H1 (cell line): ENCODE measurements around the gene NET1.
"Not testable (repeated sequence)": the region's sequence is repeated elsewhere in the genome, so short reads cannot be mapped to it uniquely, and the experiment has no call there.

Experiments
- CTCF ChIP-seq, 3 experiments: IDR thresholded peaks; 1 replicate in 2 of 3; 2 replicates in 1 of 3; pipeline versions ENCODE4 v1.5.1 to v1.6.1; 2011; ENCODE audit warnings: low read length in 3 of 3, mild to moderate bottlenecking in 3 of 3, inconsistent platforms in 2 of 3, low read depth in 1 of 3, moderate library complexity in 1 of 3; ENCODE audit not compliant: insufficient read depth in 1 of 3; ENCODE audit errors: control extremely low read depth in 1 of 3
- EZH2 ChIP-seq: fragments of 200-600 bp; sonication (generic); IDR thresholded peaks from 2 replicates; pipeline ENCODE4 v1.7.1; 2012; ENCODE audit warnings: low read depth, mild to moderate bottlenecking, moderate library complexity, low read length, inconsistent platforms; ENCODE audit not compliant: severe bottlenecking
- GABPA ChIP-seq: IDR thresholded peaks from 2 replicates; pipeline ENCODE4 v1.6.1; 2011; ENCODE audit warnings: mild to moderate bottlenecking, low read length, moderate library complexity, borderline replicate concordance; ENCODE audit not compliant: insufficient read depth
- POLR2A ChIP-seq, 2 experiments: IDR thresholded peaks; 1 replicate in 1 of 2; 2 replicates in 1 of 2; pipeline ENCODE4 v1.6.1; 2011; ENCODE audit warnings: low read depth in 2 of 2, low read length in 2 of 2, mild to moderate bottlenecking in 2 of 2; ENCODE audit errors: control extremely low read depth in 1 of 2
- SUZ12 ChIP-seq: fragments of 200-600 bp; sonication (generic); IDR thresholded peaks from 2 replicates; pipeline ENCODE4 v1.6.1; 2012; ENCODE audit warnings: mild to moderate bottlenecking, inconsistent platforms, low read length, moderate library complexity, mixed read lengths
- TF ChIP-seq, protein P1 (sequence below): IDR thresholded peaks from 2 replicates; pipeline ENCODE4 v1.6.1; 2012; ENCODE audit warnings: low read length, inconsistent platforms

DNA sequence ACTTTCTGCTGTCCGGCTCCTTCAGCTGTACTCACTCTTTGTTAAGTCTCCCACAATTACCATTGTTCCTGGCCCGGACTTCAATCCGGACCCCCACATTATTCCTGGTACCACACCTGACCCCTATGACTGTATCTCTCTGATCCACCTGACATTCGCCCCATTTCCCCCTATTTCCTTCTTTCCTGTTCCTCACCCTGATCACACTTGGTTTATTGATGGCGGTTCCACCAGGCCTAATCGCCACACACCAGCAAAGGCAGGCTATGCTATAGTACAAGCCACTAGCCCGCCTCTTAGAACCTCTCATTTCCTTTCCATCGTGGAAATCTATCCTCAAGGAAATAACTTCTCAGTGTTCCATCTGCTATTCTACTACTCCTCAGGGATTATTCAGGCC lies 62.7 kb downstream of the NET1 start:
- TF ChIP-seq SUZ12; GABPA; EZH2; CTCF (IDR thresholded peaks at IDR 0.05; ENCODE audit: control extremely low read depth in 1 of 3, insufficient read depth in 1 of 3, low read depth in 1 of 3, low read length in 3 of 3); POLR2A (IDR thresholded peaks at IDR 0.05; ENCODE audit: control extremely low read depth in 1 of 2, low read depth in 2 of 2, low read length in 2 of 2): not testable (repeated sequence)
- TF ChIP-seq, protein P1, sequence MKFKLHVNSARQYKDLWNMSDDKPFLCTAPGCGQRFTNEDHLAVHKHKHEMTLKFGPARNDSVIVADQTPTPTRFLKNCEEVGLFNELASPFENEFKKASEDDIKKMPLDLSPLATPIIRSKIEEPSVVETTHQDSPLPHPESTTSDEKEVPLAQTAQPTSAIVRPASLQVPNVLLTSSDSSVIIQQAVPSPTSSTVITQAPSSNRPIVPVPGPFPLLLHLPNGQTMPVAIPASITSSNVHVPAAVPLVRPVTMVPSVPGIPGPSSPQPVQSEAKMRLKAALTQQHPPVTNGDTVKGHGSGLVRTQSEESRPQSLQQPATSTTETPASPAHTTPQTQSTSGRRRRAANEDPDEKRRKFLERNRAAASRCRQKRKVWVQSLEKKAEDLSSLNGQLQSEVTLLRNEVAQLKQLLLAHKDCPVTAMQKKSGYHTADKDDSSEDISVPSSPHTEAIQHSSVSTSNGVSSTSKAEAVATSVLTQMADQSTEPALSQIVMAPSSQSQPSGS = not testable (repeated sequence)
